AG09309 (cell line): Measurements from ENCODE around the gene RNF220.

Experiments
- DNase-seq: peaks from one replicate; pipeline ENCODE4 v3.0.0-alpha.2; 2010; ENCODE audit warnings: low read depth
- H3K4me3 ChIP-seq: 2 replicates; pipeline ENCODE4 v1.5.1; 2011; ENCODE audit warnings: mild to moderate bottlenecking, low read depth, low read length, moderate library complexity; ENCODE audit not compliant: control insufficient read depth
- CTCF ChIP-seq: IDR thresholded peaks from 2 replicates; pipeline ENCODE4 v1.5.1; 2011; ENCODE audit warnings: mild to moderate bottlenecking, low read depth, low read length, inconsistent platforms; ENCODE audit not compliant: insufficient read depth, control insufficient read depth; ENCODE audit errors: missing control alignments

Gene RNF220

GRCh38 chr1:44670751-44671640, 265.9 kb downstream of the RNF220 start:
- TF ChIP-seq CTCF: no peak

GRCh38 chr1:44672254-44672955, 267.4 kb downstream of the RNF220 start:
- no peak for DNase-seq
- no peak overlapping the region for H3K4me3 ChIP-seq

More at GRCh38 chr1:44670751-44671640, 265.9 kb downstream of the RNF220 start:
- DNase-seq: no peak
- H3K4me3 ChIP-seq: no peak overlapping the region

GRCh38 chr1:44672961-44673674, 268.1 kb downstream of the RNF220 start:
- no peak for DNase-seq
- TF ChIP-seq CTCF: no peak
- peak overlapping the region; percentile 58 for H3K4me3 ChIP-seq

More at GRCh38 chr1:44672254-44672955, 267.4 kb downstream of the RNF220 start:
- no peak for TF ChIP-seq CTCF

GRCh38 chr1:44673675-44674112, 268.6 kb downstream of the RNF220 start:
- peak overlapping the region; percentile 58 for H3K4me3 ChIP-seq
- no peak for TF ChIP-seq CTCF
- no peak for DNase-seq

- H3K4me3 ChIP-seq: peak within 1 kb of the TSS; percentile 58
- TF ChIP-seq CTCF: no peak
These were observed 269.3 kb downstream of the RNF220 start, which contains the start of the genes ARMH1 and TMEM53 for GRCh38 chr1:44674113-44675000. Gene ARMH1 (plus strand): TSS chr1:44674714. CDS start chr1:44689698, 14,984 bp downstream. Gene TMEM53 (minus strand): TSS chr1:44674481. CDS start chr1:44674391, 90 bp downstream.

More at GRCh38 chr1:44674113-44675000, 269.3 kb downstream of the RNF220 start, which contains the start of the genes ARMH1 and TMEM53:
- peak; percentile 91 for DNase-seq
